Testis (tissue), 2 donors: ENCODE results near the gene RAPGEF4.

Experiments
- CTCF ChIP-seq, 3 experiments: fragments of 450-650 bp in 2 of 3; fragments of 200-600 bp in 1 of 3; sonication (generic) in 1 of 3; IDR thresholded peaks; one replicate each; pipeline ENCODE4 v1.5.1; 2016 to 2019; ENCODE audit warnings: antibody characterized with exemption in 3 of 3, mild to moderate bottlenecking in 2 of 3, moderate library complexity in 1 of 3
- POLR2A ChIP-seq: fragments of 450-650 bp; IDR thresholded peaks from one replicate; pipeline ENCODE4 v1.6.1; 2017; ENCODE audit warnings: antibody characterized with exemption, mild to moderate bottlenecking, moderate library complexity

GRCh38 chr2:172925600-172925999, 190.0 kb downstream of the RAPGEF4 start:
- no peak for TF ChIP-seq CTCF (IDR thresholded peaks at IDR 0.05)
- no peak for TF ChIP-seq POLR2A
